LHCN-M2 (cell line): ENCODE measurements around the gene LRRC45. TPM values are rescaled to one million over a fixed set of nuclear protein-coding genes. Genes with fewer than 3 reads are reported as not detected.

Experiments
- DNase-seq: peaks from one replicate; pipeline ENCODE4 v3.0.0-alpha.2; 2012; ENCODE audit warnings: low read depth
- total RNA-seq: library from RNA; depleted of rRNA; stranded (reverse); fragments of >200 nt; gene quantifications from 2 replicates; pipeline ENCODE4 v1.2.3, GENCODE V29; 2014

LRRC45 gene
- total RNA-seq, 1 experiment from 2014 or later: 26.1 TPM

DNA sequence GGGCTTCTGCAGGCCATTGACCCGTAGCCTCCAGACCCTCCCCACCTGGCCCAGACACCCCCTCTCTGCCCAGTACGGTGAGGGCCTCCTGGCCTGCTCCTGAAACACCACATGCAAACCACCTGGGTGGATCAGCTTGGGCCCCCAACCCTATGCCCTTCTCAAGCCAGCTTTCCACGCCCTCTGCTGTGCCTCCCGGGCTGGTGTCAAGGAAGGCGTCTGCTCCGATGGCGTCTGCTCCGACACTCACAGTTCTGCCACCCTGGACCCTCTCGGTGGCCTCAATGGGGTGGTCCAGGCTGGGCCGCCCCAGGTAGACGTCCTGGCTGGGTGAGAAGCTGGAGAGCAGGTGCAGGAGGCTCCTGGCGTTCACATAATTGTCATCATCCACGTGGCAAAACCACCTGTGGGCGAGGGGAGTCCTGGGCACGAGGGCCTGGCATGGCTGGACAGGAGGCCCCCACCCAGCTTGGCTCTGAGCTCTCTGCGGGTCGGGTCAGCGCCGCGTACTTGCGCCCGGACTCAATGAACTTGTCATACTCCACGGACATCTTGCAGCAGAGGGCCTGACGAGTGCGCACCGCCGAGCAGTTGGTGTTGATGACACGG is 27.2 kb downstream of the LRRC45 start:
- DNase-seq: no peak

DNA sequence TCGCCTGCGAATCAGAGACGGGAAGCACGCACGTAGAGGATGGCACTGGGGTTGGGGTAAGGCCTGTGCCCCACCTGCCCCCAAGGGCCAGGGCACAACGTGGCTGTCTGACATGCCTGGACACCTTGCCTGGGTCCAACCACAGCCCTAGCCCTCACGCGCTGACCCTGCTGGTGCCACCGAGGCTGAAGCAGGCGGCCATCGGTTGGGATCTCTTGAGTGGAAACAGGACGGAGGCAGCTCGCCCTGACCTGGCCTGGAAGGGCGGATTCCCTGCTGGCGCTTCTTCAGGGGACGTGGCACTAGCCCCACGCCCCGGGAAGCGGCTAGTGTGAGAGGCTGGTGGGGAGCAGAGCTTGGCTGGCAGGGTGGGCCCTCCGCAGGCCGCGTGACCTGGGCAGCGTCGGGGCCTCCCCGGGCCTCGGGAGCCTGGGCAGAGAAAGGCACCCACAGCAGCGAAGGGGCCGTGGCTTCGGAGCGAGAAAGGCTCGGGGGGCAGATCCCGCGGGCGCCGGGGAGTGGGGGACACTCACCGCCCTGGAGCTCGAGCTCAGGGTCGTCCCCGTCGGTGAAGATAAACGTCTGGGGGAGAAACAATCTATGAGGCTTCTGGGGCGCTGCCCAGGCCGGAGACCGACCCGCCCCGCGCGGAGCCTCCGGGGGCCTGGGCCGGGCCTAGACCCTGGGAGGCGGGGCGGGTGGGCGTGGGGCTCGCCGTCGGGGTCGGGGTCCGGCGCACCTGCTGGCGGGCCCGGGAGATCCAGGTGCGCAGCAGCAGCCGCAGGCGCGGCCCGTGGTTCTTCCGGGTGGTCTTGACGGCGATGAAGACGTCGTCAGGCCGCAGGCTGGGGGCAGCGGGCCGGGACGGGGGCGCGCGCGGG is 27.9 kb downstream of the LRRC45 start:
- DNase-seq: no peak

DNA sequence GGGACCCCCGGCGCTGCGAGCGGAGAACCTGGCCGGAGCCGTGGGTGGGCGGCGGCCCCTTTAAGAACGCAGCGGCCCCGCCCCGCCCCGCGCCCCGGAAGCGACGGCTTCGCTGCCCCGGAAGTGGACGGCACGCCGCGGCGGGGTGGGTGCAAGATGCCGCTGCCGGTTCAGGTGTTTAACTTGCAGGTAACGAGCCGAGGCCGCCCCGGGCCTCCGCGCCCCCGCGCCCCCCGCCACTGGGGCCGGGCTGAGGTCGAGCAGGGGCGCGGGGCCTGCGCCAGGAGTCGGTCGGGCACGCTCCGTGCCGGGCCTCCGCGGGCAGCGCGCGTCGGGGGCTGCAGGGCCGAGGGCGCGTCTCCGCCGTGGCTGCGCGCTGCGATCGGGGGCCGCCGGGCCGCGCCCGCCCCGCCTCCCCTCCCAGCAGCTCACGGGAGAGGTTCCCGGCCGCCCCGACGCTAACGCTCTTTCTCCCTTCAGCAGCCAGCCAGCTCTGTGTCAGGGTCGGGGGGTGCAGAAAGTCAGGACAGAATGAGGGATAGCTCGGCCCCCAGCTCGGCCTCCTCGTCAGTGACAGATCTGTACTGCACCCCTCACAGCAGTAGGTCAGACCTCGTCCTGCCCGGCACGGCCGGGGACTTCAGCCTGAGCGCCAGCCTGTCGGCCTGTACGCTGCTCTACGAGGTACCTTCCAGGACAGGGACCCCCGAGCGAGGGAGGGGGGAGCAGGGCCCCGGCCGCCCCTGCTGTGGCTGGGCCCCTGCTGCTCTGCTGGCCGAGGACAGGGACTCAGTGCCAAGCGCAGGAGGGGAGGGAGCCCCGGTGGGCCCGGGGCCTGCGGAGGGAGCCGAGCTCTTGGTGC is 28.9 kb downstream of the LRRC45 start, which contains the start of the genes GPS1 and RFNG:
GPS1 (plus strand) TSS at position 123 of the 862 bp plus-strand sequence; CDS start at position 157, 34 bp downstream.
RFNG (minus strand) TSS at position 36 of the 862 bp plus-strand sequence. CDS start 45 bp downstream, outside the sequence.
- DNase-seq: peak; percentile 44

DNA sequence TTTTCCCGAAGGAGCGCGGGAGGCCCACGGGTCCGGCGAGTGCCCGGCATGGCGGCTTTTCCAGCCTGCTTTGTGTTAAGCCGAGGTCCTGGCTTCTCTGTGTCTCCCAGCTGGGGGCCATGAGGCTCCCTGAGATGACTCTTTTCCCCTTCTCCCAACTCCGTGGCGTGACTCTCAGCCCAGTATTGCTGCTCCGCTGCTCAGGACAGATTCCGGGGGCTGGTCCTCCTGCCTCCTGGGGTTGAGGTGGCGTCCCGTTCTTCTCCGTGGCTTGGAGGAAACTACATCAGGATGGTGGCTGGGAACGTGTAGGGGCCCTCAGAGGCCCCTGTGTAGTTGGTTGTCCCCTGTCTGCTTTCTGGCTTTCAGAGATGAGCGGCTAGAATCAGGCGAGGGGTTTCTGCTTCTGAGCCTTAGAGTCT is 29.5 kb downstream of the LRRC45 start:
- no peak for DNase-seq

DNA sequence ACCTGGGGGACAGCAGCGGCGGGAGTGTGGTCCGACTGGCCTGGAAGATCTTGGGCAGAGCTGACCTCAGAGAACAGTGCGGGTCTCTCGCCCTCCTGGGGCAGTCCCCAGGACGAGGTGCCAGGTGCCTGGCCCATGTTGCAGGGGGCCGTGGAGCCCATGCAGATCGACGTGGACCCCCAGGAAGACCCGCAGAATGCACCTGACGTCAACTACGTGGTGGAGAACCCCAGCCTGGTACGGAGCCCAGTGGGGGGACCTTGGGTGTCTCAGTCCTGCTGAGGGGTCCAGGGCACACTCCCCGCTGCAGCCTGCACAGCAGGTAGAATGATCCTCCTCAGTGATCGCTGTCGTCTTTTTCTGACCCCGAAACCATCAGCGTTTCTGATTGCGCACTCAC is 30.0 kb downstream of the LRRC45 start:
- DNase-seq: no peak

DNA sequence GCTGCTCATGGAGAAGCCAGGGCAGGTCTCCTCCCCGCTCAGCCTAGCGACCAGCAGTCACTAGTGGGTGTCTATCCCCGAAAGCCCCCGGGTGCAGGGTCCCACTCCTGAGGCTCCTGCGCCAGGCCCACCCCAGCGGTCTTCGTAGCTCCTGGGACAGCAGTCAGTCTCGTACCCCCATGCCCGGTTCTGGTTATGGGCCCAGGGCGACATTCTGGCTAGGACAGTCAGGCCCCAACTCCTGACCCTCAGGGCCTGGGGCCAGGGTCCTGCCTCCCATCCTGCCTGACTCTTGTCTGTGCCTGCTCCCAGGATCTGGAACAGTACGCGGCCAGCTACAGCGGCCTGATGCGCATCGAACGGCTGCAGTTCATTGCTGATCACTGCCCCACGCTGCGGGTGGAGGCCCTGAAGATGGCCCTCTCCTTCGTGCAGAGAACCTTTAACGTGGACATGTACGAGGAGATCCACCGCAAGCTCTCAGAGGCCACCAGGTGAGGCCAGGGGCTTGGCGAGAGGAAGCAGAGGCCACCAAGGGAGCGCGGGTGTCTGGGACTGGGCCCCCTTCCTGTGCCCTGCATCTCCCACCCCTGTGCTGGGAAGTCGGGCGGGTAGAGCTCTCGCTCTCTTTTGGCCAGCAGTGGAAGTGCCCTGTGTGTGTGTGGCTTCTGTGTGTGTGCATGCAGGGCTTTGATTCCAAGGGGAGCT is 30.6 kb downstream of the LRRC45 start:
- DNase-seq: no peak

DNA sequence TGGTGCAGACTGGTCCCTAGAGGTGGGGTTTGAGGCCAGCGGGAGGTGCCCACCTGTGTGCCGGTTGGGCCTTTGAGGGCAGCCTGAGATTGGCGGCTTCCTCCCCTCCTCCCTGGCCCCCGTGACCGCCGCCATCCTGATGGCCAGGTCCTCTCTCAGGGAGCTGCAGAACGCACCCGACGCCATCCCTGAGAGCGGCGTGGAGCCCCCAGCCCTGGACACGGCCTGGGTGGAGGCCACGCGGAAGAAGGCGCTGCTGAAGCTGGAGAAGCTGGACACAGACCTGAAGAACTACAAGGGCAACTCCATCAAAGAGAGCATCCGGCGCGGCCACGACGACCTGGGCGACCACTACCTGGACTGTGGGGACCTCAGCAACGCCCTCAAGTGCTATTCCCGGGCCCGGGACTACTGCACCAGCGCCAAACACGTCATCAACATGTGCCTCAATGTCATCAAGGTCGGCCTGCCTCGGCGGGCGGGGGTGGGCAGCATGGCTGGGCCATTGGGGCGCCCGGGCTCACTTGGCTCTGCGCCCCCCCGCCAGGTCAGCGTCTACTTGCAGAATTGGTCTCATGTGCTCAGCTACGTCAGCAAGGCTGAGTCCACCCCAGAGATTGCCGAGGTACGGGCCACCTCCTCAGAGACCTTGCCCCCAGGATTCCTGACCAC is 31.4 kb downstream of the LRRC45 start:
- no peak for DNase-seq

DNA sequence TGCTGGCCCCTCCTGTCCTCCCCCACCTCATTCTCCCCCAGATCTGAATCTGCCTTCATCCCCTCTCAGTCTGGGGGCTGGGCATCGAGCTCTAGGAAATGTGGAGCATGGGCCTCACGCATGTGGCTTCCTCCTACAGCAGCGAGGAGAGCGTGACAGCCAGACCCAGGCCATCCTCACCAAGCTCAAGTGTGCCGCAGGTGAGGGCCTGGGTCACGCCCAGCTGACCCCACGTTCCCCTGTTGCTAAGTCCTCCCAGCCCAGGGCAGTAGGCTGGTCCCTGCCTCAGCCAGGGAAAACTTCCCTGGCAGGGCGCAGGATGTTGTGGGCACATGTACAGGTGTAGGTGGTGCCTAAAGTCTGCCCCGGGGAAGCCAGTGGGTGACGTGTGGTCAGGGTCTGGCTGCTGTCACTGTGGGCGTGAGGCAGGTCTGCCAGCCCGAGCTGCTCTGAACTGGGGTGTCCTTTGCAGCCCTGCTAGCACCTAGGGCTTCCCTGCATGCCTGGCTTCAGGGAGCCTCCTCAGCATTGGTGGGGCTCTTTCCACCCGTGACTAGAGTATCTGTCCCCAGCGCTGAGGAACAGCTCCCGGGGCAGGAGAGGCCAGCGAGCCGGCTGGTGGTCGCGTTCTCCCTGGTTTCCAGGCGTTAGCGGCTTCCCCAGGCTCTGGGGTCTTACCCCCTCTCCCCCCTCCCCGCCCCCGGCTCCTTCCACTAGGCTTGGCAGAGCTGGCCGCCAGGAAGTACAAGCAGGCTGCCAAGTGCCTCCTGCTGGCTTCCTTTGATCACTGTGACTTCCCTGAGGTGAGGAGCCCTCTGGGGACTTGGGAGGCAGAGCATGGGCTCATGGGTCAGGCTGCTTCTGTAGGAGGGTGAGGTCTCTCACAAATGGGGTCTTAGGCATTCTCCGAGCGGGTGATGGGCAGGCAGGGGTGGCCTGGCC is 32.2 kb downstream of the LRRC45 start:
- DNase-seq: no peak

DNA sequence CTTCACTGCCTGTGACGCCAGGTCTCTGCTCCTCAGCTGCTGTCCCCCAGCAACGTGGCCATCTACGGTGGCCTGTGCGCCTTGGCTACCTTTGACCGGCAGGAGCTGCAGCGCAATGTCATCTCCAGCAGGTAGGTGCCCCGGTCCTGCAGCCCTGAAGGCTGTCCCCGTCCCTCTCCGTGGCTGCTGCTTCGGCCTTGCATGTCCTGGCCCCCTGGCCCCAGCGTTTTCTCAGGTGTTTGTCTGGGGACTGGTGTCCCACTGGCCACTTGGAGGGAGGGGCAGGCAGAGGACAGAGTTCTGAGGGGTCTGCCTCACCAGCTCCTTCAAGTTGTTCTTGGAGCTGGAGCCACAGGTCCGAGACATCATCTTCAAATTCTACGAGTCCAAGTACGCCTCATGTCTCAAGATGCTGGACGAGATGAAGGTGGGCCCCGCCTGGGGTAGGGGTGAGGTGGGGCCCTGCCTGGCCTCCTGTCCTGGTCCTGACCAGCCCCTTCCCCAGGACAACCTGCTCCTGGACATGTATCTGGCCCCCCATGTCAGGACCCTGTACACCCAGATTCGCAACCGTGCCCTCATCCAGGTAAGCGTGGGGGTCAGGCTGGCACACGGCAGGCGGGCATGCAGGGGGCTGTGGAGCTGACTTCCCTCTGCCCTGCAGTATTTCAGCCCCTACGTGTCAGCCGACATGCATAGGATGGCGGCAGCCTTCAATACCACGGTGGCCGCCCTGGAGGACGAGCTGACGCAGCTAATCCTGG is 33.0 kb downstream of the LRRC45 start:
- no peak for DNase-seq

DNA sequence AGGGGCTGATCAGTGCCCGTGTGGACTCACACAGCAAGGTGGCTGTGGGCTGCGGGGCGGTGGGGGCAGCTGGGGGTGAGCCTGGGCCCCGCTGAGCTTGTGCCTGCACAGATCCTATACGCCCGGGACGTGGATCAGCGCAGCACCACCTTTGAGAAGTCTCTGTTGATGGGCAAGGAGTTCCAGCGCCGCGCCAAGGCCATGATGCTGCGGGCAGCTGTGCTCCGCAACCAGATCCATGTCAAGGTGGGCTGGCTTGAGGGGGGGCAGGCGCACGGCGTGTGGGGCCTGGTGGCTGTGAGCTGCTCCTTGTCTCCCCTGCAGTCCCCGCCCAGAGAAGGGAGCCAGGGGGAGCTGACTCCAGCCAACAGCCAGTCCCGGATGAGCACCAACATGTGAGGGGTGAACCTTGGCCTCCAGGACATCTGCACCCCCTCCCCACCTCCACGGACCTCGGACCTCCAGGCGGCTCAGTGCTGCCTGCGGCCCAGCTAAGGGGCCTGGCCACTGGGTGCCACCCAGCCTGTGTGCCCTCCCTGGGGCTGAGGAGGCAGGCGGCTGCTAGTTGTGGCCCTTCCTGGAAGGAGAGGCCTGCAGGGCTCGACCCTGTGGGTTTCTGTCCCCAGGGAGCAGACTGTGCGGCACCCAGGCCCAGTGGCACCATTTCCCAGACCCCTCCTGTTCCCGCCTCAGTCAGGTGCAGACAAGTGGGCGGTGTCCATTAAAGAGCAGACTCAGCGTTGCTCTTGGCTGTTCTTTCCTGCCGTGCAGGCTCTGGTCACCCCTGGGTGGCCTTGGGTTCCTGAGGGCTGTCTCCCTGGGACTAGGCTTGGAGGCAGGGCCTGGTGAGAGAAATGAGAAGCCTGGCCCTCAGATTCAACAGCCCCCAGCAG is 33.9 kb downstream of the LRRC45 start:
- DNase-seq: no peak

DNA sequence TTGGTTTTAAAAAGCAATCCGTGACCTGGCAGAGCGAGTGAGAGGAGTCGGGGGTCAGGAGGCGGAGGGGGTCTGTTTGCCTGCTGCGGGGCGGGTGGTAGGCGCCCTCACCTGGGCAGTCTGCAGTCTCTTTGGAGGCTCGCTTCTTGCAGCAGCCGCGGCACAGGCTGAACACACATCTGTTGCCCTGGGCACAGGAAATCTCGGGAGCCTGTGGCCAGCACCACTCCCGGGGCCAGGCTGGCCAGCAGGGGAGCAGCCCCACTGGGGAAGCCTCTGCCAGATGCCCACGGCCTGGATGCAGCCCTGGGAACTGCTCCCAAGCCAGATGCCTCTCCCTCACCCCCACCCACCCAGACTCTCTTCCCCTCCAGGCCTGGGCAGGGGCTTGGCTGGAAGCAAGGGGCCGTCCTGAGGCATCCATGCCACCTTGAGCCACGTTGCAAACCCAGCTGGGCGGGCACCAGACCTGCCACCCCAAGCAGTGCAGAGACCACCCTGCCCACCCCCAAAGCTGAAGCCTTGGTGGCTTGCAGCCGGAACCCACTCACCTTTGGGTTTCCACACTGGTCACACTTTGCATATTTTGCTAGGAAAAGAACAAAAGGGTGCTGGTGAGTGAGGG is 35.2 kb downstream of the LRRC45 start:
- DNase-seq: no peak

DNA sequence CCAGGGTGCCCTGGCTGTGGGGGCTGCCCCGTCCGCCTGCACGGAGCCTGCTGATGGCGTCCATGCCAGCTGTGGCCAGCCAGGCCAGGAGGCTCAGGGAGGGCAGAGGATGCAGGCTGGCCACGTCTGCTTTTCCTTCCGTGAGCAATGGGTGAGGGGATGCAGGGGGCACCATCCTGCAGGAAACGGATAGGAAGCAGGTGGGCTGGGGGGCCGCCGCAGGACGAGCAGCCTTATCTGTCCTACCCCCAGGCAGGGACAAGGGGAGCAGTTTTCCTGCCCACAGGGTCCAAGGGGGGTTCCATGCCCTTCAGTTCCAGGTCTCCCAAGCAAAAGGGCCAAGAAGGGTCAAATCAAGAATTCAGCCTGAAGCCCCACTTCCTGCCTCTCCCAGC is 35.7 kb downstream of the LRRC45 start:
- no peak for DNase-seq

DNA sequence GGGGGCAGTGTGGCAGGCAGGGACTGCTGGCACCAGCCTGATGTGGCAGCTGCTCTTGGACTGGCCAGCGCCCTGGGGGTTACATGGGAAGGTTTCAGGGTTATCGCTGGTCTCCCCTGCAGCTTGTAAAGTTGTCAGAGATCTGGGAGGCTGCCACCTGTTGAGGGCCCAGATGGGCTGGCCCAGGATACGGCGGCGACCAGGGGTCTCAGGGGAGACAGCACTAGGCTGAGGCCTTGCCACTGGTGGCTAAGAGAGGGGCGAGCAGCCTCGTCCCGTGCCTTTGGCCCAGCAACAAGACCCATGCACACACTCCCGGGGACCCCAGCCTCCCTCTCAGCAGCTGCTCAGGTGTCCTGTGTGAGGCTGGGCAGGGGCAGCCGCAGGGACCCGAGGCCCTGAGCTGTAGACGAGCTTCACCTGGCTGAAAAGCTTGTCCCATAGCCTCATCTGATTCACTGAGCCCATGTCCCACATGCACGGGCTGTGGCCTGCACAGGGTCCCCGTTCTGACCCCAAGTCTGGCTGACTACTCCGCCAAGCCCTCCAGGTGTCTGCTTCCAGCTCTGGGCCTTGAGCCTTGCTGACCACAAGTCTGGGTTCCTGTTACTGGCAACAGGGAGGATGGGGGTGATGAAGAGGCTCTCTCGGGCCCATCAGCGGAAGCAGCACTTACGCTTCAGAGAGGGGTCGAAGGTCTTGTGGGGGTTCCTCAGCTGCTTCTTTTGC is 36.3 kb downstream of the LRRC45 start:
- DNase-seq: no peak

DNA sequence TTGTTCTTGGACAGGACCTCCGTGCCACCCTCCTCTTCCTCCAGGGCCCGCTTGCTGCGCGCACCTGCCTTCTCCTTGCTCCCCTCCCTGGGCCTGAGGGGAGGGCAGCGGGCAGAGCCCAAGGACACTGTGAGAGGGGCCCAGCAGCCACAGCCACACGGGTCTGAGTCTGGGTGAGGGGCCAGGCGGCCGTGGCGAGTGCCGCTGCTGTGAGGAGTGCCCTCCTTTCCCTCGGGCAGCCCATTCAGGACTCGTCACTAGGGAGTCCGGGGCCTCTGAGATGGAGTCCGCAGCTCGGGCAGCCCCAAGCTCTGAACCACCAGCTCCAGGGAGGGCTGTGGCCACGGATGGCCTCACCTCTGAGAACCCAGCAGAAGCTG is 36.9 kb downstream of the LRRC45 start:
- no peak for DNase-seq

DNA sequence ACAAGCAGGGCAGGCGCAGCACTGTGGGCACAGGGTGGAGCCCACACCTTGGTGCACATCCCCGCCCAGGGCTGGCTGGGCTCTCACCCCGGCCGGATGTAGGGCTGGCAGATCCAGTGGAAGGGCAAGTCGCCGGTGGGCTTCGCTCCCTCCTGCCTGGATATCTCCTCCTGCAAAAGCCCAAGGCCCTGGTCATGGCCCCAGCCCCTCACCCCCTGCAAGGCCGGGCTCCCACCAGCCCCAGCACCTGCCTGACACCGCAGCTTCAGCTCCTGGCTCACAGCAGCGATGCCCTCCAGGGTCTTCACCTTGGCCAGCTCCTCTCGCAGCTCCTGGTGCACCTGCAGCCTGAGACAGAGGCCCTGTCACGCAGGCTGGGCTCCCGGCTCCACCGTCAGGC is 37.5 kb downstream of the LRRC45 start:
- DNase-seq: no peak

DNA sequence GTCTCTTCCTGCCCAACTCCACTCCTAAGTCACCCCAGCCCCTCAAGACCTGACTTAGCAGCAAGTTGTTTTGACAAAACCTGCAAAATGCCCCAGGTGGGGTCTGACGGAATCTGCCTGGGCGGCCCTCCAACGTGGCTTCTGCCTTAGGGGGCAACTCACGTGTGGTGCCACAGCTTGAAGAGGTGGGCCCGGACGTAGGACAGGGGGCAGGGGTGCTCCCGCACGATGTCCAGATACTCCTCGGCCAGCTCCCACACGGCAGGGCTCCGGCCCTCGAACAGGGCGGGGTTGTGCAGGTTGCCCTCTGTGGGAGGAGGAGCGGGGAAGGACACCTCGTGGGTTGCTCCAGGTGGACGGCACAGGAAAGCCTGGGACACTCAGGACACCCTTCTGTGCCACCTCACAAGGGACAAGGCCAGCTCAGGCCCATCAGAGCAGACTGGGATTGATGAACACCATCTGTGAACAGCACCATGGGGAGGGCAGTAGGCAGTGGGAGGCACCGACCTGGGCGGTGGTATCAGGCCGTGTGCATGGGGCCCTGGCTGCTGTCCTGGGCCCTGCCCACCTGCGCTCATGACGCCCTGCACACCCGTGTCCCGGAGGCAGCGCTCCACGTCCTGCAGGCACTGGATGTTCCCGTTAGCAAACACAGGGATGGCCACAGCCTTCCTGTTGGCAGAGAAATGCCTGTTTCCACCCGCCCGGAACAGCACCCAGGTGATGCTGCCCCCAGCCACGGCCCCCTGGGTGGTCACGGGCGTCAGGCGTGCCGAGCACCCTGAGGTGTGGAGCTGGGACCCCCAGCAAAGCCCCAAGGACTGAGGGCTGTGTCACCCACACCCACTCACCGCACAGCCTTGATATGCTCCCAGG is 38.2 kb downstream of the LRRC45 start:
- no peak for DNase-seq
